ENCODE results near the gene TEAD1. TPM values are rescaled to one million over a fixed set of nuclear protein-coding genes. Genes with fewer than 3 reads are reported as not detected.
A peak's percentile ranks its signal among the peaks of the same experiment; 100 is the strongest.

TEAD1 gene
- total RNA-seq (2014; rRNA removed; shearing (Covaris generic)), result 60.5 and 74.3 TPM in 2 replicates
- 32.4 and 49.6 TPM in 2 replicates for polyA plus RNA-seq (2015; cell fraction: cytosol; rRNA removed)
- 71.0 and 75.3 TPM in 2 replicates for polyA plus RNA-seq (2015; cell fraction: nucleus; rRNA removed)

- peak; percentile 91 for DNase-seq (ENCODE audit: low read depth)
Observed at GRCh38 chr11:12673924-12674570, at the start of gene TEAD1. Gene TEAD1 (plus strand): TSS chr11:12674421.

DNA sequence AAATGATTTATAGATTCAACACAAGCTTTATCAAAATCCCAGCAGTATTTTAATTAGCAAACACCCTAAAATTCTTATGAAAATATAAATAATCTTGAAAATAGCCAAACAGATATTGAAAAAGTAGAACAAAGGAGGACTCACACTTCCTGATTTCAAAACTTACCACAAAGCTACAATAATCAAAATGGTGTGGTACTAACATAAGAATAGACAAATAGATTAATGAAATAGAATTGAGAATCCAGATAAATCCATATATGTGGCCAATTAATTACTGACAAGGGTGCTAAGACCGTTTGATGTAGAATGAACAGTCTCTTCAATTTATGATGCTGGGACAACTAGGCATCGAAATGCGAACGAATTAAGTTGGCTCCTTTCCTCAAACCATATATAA is 49.6 kb upstream of the TEAD1 start:
- no peak for DNase-seq (ENCODE audit: low read depth)

DNA sequence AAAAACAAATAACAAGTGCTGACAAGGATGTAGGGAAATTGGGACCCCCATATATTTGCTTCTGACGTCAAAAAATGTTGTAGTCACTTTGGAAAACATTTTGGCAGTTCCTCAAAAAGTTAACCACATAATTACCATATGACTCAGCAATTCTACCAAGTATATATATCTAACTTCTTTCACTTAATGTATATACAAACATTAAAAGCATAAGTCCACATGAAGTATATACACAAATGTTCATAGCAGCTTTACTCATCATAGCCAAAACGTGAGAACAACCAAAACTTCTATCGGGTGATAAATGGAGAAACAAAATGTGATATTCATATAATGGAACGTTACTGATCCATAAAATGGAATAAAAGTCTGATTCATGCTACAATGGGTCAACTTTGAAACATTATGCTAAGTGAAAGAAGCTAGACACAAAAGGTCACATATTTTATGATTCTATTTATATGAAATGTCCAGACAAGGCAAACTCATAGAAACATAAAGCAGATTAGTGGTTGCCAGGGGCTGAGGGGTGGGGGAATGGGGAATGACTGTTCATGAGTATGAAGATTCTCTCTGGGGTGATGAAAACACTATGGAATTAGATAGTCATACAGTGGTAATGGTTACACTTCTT is 48.7 kb upstream of the TEAD1 start:
- peak; percentile 68 for DNase-seq (ENCODE audit: low read depth)

DNA sequence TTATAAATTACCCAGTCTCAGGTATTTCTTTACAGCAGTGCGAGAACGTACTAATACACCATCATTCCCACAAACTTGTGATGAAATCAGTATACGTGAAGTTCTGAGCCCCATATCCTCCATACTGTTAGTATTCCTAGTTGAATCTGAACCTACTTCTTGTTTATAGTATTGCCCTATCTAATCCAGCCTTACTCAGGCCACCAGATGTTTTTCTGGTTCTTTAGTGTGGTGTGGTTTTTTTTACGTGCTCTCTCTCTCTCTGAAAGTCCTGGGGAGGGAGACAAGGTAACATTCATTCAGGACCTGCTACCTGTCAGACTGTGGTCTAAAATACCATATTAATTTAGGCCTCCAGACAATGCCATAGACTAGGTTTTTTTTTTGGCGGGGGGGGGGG is 47.6 kb upstream of the TEAD1 start:
- no peak for DNase-seq (ENCODE audit: low read depth)

GRCh38 chr11:12628314-12628713 is 45.9 kb upstream of the TEAD1 start:
- no peak for DNase-seq (ENCODE audit: low read depth)

GRCh38 chr11:12629601-12630313 is 44.5 kb upstream of the TEAD1 start:
- DNase-seq (ENCODE audit: low read depth), result no peak

GRCh38 chr11:12631651-12632050 is 42.6 kb upstream of the TEAD1 start:
- no peak for DNase-seq (ENCODE audit: low read depth)

DNA sequence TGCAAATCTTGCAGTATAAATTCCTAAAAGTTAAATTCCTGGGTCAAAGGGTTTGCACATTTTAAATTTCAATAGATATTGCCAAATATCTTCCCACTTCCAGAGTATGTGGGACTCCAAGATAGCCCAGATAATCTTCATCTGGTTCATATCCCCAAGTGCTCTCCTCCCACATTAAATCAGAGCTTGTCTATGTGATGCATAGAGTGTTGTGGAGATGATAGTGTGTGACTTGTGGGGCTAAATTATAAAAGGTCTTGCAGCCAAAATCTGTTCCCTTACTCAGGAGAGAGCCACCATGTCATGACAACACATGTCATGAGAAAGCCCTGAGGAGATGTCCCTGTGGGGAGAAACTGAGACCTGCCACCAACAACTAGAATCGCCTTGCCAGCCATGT is 39.9 kb upstream of the TEAD1 start:
- DNase-seq (ENCODE audit: low read depth), result no peak

DNA sequence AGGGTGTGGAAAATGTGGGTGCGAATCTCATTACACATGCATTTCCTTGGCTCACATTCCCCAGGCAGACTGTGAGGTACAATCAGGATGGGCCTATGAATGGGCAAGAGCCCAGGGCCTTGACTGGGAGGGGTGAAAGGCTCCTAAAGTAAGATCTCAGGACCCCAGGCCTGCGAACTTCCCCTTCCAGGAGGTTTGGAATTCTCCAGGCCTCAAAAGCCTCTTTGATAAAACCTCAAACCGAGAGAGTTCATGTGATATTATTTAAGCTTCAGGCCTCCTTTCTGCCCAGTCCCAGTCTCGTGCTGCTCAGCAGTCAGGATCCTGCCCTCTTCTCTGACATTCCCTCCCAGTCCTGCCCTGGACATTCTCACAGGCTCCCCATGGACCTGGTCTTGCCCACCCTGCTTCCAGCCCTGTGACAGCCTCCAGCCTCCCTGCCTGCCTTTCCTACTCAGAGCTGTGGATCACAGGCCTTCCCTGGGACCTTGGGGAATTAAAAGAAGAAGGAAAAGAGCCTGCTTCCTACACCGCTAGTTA is 37.3 kb upstream of the TEAD1 start:
- no peak for DNase-seq (ENCODE audit: low read depth)

- DNase-seq (ENCODE audit: low read depth), result no peak
Observed at GRCh38 chr11:12639388-12639787, 34.8 kb upstream of the TEAD1 start.

GRCh38 chr11:12640355-12640754 is 33.9 kb upstream of the TEAD1 start:
- no peak for DNase-seq (ENCODE audit: low read depth)

DNA sequence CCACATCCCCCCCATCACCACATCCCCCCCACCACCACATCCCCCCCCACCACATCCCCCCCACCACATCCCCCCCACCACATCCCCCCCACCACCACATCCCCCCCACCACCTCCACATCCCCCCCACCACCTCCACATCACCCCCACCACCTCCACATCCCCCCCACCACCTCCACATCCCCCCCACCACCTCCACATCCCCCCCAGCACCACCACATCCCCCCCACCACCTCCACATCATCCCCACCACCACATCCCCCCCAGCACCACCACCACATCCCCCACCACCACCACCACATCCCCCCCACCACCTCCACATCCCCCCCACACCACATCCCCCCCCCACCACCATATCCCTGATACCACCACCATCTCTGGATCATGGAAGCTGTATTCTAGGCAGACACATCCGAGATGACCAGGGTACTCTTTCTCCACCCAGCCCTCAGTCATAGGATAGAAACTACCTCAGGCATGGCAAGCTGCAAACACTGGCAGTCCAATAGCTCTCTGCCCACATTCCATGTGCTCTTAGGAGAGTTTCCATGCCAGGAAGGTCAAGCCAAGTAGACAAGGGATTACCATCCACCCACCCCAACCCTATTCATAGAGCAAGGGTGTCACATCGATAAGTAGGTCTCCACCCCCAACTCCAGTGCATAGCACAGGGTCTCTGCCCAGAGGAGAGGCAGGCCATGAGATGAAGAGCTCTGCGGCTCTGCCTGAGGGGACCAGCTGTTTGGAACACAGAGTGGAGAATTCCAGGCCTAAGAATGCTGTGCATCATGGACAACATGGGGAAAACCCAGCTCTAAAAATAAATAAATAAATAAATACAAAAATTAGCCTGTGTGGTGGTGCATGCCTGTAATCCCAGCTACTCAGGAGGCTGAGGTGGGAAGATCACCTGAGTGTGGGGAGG is 33.0 kb upstream of the TEAD1 start:
- DNase-seq (ENCODE audit: low read depth), result no peak

DNA sequence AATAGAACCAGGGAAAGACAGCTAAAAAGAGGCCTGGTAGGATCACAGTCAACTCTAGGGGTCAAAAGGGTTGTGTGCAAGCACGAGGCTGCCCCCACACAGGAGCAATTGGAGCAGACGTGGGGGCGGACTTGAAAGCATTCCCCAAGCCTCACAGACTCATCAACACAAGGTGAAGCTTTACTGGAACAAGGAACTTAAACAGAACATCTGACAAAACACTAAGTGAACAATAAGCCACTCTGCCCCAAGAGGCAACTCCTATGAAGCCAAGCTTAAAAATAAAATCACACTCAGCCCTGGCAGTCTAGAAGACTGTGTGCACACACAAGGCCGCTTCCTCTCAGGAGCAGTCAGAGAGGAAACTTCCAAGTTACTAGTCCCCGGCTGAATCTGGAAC is 32.2 kb upstream of the TEAD1 start:
- peak; percentile 32 for DNase-seq (ENCODE audit: low read depth)

- no peak for DNase-seq (ENCODE audit: low read depth)
Observed at GRCh38 chr11:12642806-12643428, 31.3 kb upstream of the TEAD1 start.

DNA sequence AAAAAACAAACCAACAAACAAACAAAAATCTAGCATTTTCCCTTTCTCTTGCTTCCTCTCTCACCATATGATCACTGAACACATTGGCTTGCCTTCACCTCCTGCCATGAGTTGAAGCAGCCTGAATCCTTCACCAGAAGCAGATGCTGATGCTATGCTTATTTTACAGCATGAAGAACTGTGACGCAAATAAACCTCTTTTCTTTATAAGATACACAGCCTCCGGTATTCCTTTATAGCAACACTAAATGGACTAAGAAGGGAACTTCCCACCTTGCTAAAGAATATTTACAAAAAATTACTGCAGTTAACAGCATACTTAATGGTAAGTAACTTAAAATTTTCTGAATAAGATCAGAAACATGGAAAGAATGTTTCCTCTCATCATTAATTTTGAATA is 27.7 kb upstream of the TEAD1 start:
- no peak for DNase-seq (ENCODE audit: low read depth)

GRCh38 chr11:12653729-12654128 is 20.5 kb upstream of the TEAD1 start:
- no peak for DNase-seq (ENCODE audit: low read depth)

GRCh38 chr11:12655842-12656241 is 18.4 kb upstream of the TEAD1 start:
- DNase-seq (ENCODE audit: low read depth), result no peak

- DNase-seq (ENCODE audit: low read depth), result no peak
Observed at GRCh38 chr11:12657336-12657735, 16.9 kb upstream of the TEAD1 start.

- no peak for DNase-seq (ENCODE audit: low read depth)
Observed at GRCh38 chr11:12657981-12658380, 16.2 kb upstream of the TEAD1 start.

DNA sequence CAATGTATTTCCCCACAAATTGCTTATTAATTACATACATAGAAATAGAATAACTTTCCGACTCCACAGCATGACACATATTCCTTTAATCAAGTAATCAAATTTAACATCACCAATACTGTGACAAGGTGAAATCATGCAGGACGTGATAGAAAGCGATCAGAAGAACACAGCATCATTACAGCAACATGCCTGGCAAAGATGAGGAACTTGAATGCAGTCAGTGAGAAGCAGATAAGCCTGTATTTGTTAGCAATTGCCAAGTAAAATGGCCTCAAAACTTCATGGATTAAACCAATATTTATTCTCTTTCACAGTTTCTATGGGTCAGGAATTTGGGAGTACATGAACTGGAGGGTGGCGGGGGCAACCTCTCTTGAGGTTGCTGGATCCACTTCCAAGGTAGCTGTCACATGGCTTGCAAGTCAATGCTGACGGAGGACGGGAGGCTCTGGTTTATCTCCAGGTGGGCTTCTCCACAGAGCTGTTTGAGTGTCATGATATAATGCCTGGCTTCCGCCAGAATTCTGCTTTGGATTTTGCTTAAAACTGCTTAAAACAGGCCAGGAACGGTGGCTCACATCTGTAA is 12.0 kb upstream of the TEAD1 start:
- no peak for DNase-seq (ENCODE audit: low read depth)
